ENCODE data around the gene MEGF6.
"Not testable (repeated sequence)": the region's sequence is repeated elsewhere in the genome, so short reads cannot be mapped to it uniquely, and the experiment has no call there.

GRCh38 chr1:3621151-3621671, 9.9 kb upstream of the MEGF6 start:
- peak; percentile 45 for TF ChIP-seq CTCF (IDR thresholded peaks at IDR 0.05; ENCODE audit: poor library complexity)
- not testable (repeated sequence) for TF ChIP-seq EZH2phosphoT487 (IDR thresholded peaks at IDR 0.05; ENCODE audit: low read depth, severe bottlenecking, unreplicated experiment); EZH2 (IDR thresholded peaks at IDR 0.05; ENCODE audit: borderline replicate concordance)

All from hepatocyte (in vitro differentiated cells).